ENCODE results near the gene PRR12. TPM values are rescaled to one million over a fixed set of nuclear protein-coding genes. Genes with fewer than 3 reads are reported as not detected.

PRR12 gene
- total and polyA plus RNA-seq, 8 donors: 21.4 to 33.7 (median 26.6) TPM

- Histone ChIP-seq H3K4me3 (no peak overlapping the region), H3K27ac (no peak overlapping the region), H3K9me3 (no peaks in the 10 kb centered on the region), H3K36me3 (peaks cover 0 to 48% of the 10 kb centered on the region in 2 donors), H3K4me1 (peaks cover 0 to 25% of the 10 kb centered on the region in 2 donors), H3K27me3 (no peaks in the 10 kb centered on the region)
- no peak for TF ChIP-seq CTCF (IDR thresholded peaks at IDR 0.05)
- intact Hi-C loops (cut with DNase I): no loop called here
- DNase-seq (no peak), ATAC-seq (no peak)
Measured at GRCh38 chr19:49552749-49553148, 38.2 kb upstream of the PRR12 start.

- Histone ChIP-seq H3K4me1 (peaks cover 0 to 25% of the 10 kb centered on the region in 2 donors), H3K9me3 (no peaks in the 10 kb centered on the region), H3K27me3 (no peaks in the 10 kb centered on the region), H3K27ac (peak overlapping the region in 1 of 2 donors; percentile 39), H3K36me3 (peaks cover 0 to 58% of the 10 kb centered on the region in 2 donors), H3K4me3 (no peak overlapping the region)
- no peak for TF ChIP-seq CTCF (IDR thresholded peaks at IDR 0.05)
- no peak for ATAC-seq
- intact Hi-C loops (cut with DNase I): no loop called here
- no peak for DNase-seq
Measured at GRCh38 chr19:49553451-49554271, 37.3 kb upstream of the PRR12 start.

GRCh38 chr19:49554701-49555181 lies 36.2 kb upstream of the PRR12 start:
- Histone ChIP-seq H3K36me3 (peaks cover 0 to 68% of the 10 kb centered on the region in 2 donors), H3K4me1 (peaks cover 0 to 25% of the 10 kb centered on the region in 2 donors), H3K27me3 (no peaks in the 10 kb centered on the region), H3K9me3 (no peaks in the 10 kb centered on the region), H3K4me3 (no peak overlapping the region), H3K27ac (peak overlapping the region; percentile 39 to 44)
- intact Hi-C loops (cut with DNase I): no loop called here
- DNase-seq: no peak
- no peak for TF ChIP-seq CTCF (IDR thresholded peaks at IDR 0.05)
- ATAC-seq: peak; percentile 2

GRCh38 chr19:49555600-49556411 lies 35.2 kb upstream of the PRR12 start:
- Histone ChIP-seq H3K4me1 (peaks cover 0 to 30% of the 10 kb centered on the region in 2 donors), H3K27me3 (no peaks in the 10 kb centered on the region), H3K4me3 (no peak overlapping the region), H3K27ac (peak overlapping the region in 1 of 2 donors; percentile 39), H3K9me3 (no peaks in the 10 kb centered on the region), H3K36me3 (peaks cover 0 to 66% of the 10 kb centered on the region in 2 donors)
- intact Hi-C loops (cut with DNase I): no loop called here
- DNase-seq (peak in 3 of 4 donors; percentile 81 to 86 (median 83)), ATAC-seq (peak; percentile 92)
- TF ChIP-seq CTCF (IDR thresholded peaks at IDR 0.05): no peak

Measured in left lung (tissue), 10 donors.